ENCODE data around the gene PDIA5.

GRCh38 chr3:123120573-123120972, 53.7 kb downstream of the PDIA5 start:
- TF ChIP-seq CTCF (IDR thresholded peaks at IDR 0.05) (no peak), POLR2A (IDR thresholded peaks at IDR 0.05) (no peak)

Data from heart left ventricle (tissue), 13 donors.